Activated CD4-positive, CD25-positive, alpha-beta regulatory T cell treated with anti-CD3 and anti-CD28 coated beads, Interleukin-2, amount 50 U/mL, for 24 hours (primary cell): Measurements from ENCODE around the gene SEMA6B.

Experiments used
- ATAC-seq, 2 donors: fragments of 150-1000 bp; cut with Tn5 transposase; one replicate each; pipeline ENCODE4 v1.10.0; 2021; ENCODE audit warnings: mild to moderate bottlenecking in 1 of 2, moderate library complexity in 1 of 2

The SEMA6B gene

DNA sequence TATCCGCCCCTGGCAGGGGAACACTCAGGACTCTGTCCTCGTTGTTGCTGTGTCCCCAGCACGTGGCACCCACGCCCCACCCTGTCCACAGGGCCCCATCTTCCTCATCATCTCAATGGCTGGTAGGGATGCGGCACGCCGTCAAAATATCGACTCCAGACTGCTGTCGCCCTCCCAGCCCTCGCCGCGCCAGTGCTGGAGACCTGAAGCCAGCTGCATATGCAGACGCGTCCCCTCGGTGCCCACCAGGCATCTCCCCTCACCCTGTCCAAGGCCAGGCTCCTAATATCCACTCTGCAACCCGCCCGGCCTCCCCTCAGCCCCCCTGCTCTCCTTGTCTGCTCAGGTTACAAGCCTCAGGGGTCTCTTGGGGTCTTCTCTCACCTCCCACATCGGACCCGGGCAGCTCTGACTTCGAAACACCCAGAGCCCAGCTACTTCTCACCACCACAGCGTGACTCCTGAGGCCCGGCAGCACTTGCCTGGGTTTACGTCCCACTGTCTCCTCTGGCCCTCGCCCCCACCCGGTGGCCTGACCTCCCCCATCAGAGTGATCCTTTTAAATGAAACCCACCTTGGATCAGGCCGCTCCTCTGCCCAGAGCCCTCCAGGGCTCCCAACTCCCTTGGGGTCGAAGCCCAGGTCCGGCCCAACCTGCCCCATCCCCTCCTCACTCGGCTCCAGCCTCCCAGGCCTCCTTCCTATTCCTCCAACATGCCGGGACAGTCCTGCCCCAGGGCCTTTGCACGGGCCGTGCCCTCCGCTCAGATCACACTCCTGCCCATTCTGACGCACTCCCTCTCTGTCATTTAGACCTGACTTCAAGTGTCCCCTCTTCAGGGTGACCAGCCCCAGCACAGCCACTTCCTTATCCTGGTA is 53.7 kb downstream of the SEMA6B start:
- ATAC-seq = no peak

GRCh38 chr19:4504891-4505569 is 54.5 kb downstream of the SEMA6B start:
- ATAC-seq = no peak

- ATAC-seq = no peak
Observed at GRCh38 chr19:4504297-4504701, 55.2 kb downstream of the SEMA6B start.

DNA sequence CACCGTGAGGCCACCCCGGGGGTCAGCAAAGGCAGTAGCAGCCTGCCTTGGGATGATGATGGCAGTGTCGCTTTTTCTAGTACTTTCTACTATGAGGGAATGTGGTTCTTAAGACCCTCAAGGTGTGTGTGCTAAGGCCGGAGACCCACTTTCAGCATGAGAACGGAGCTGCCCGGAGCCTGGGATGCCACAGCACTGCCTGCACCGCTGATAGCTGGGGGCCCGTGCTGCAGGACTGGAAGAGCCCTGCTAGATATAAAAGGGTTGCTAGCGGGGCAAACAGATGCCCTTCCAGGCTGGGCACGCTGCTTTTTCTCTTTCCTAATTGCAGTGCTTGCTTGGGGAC is 55.7 kb downstream of the SEMA6B start:
- ATAC-seq = no peak

DNA sequence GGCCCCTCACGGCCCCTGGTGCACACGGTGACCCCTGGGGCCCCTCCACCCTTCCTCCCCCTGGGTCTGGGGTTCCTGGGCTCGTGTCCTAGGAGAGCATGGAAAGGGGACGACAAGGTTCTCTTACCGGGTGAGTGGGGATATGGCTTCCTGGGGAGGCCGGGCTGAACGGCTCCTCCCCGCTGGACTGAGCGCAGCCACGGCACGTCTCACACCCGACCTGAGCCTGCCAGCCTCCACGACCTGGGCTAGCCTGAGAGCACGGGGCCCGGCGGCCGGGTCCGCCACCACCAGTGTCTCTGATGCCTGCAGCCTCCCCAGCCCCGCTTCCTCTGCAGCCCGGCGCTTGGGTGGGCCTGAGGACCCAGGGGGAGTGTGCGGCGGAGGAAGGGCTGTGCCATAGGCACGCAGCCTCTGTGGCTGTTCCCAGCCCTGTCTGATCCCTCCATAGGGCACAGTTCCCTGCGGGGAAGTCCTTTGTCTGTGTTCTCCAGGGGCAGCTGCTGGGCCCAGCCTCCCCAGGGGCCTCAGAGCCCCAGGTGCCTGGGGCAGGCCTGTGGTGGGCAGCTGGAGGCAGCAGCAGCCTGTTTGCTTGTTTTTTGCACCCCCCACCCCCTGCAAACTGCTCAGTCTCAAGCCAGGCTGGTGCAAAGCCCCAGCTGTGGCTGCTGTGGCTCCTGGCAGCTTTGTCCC is 56.2 kb downstream of the SEMA6B start:
- no peak for ATAC-seq

DNA sequence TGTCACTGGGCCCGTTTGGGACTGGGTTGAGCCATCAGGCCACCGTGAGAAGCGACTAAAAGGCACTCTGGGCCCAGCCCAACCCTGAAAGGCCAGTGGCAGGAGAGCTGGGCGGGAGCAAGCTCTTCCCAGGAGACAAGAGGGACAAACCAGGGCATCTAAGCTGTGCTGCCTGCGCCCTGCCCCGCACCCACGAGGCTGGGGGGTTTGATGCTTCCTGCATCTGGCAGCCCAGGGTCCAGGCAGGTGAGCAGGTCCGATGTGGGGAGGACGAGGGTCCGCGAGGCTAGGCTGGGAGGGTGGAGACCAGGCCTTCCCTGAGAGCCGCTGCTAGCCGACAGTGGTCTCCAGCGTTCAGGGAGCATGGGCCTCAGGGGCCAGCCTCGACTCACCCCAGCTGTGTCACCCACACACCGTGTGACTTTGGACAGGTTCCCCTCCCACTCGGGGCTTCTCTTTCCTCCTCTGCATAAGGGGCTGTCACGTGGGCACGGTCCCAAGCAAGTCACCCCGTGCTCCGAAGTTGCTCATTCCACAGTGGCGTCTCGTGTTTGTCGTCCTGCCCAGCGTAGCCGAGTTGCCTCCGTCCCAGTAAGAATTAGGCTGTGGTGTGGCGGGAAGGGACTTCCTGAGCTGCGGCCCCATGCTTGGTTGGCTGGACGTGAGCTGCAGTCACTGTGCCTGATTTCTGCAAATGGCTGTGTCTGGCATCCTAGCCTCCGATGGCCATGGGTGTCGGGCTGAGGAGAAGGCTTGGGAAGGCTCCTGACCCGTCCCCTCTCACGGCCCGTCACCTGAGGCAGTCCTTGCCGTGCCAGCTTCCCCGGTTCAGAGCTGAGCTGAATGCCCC is 57.0 kb downstream of the SEMA6B start:
- ATAC-seq = no peak

DNA sequence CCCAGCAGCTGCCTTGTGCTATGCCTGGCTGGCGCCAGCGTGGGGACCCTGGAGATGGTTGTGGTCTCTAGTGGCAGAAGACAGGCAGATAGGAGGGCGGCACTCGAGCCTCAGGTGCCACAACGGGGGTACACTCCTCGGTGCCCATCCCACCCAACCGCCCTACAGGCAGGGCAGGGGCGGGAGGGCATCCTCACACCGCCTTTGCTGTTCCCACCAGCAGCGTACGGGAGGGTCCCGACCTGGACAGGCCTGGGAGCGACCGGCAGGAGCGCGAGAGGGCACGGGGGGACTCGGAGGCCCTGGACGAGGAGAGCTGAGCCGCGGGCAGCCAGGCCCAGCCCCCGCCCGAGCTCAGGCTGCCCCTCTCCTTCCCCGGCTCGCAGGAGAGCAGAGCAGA is 57.8 kb downstream of the SEMA6B start:
- ATAC-seq = no peak

- ATAC-seq = no peak
Observed at GRCh38 chr19:4500841-4501591, 58.5 kb downstream of the SEMA6B start.

- no peak for ATAC-seq
Observed at GRCh38 chr19:4499855-4500254, 59.6 kb downstream of the SEMA6B start.

DNA sequence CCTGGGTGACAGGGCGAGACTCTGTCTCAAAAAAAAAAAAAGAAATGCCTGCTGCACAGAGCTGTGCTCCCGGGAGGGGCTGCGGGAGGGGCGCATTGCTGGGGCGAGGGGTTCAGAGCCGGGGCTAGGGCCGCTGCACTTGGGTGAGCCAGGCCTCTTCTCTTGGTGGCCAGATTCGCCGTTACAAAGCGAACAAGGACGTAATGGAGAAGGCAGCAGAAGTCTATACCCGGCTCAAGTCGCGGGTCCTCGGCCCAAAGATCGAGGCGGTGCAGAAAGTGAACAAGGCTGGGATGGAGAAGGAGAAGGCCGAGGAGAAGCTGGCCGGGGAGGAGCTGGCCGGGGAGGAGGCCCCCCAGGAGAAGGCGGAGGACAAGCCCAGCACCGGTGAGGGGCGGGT is 60.2 kb downstream of the SEMA6B start:
- no peak for ATAC-seq

DNA sequence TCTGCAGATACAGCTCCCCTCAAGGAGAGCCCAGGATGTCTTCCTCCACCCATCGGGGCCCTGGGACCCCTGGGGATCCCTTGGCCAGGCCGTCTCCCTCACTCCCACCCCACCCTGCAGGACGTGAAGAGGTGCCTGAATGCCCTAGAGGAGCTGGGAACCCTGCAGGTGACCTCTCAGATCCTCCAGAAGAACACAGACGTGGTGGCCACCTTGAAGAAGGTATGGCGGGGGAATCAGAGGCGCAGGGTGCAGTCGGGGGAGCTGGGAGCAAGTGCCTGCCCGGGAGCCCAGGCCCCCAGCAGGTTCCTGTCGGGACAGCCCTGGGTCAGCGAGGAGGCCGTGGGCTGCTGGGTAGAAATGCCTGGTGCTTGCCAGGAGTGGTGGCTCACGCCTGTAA is 60.8 kb downstream of the SEMA6B start:
- ATAC-seq = no peak

- ATAC-seq = no peak
Observed at GRCh38 chr19:4497770-4498389, 61.6 kb downstream of the SEMA6B start.

DNA sequence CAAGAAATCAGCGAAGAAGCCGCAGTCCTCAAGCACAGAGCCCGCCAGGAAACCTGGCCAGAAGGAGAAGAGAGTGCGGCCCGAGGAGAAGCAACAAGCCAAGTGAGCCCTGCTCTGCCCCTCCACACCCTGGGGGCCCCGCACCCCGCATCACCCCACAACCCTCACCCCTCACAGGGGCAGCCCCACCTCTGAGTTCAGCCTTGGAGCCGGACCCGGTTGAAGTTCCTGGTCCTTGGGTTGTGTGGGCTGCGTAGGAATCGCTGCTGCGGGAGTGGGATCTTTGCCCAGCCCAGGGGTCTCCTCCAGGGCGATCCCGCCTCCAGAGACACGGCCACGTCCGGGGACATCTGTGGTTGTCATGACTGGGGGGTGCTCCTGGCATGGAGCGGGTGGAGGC is 63.2 kb downstream of the SEMA6B start:
- no peak for ATAC-seq

- peak in 1 of 2 donors; percentile 41 for ATAC-seq
Observed at GRCh38 chr19:4495471-4495870, 64.0 kb downstream of the SEMA6B start.

- no peak for ATAC-seq
Observed at GRCh38 chr19:4494691-4495064, 64.8 kb downstream of the SEMA6B start.

- no peak for ATAC-seq
Observed at GRCh38 chr19:4493929-4494690, 65.4 kb downstream of the SEMA6B start.

GRCh38 chr19:4493104-4493928 is 66.2 kb downstream of the SEMA6B start:
- ATAC-seq = no peak
